ENCODE measurements around the gene GOLGA1.

GOLGA1 gene

DNA sequence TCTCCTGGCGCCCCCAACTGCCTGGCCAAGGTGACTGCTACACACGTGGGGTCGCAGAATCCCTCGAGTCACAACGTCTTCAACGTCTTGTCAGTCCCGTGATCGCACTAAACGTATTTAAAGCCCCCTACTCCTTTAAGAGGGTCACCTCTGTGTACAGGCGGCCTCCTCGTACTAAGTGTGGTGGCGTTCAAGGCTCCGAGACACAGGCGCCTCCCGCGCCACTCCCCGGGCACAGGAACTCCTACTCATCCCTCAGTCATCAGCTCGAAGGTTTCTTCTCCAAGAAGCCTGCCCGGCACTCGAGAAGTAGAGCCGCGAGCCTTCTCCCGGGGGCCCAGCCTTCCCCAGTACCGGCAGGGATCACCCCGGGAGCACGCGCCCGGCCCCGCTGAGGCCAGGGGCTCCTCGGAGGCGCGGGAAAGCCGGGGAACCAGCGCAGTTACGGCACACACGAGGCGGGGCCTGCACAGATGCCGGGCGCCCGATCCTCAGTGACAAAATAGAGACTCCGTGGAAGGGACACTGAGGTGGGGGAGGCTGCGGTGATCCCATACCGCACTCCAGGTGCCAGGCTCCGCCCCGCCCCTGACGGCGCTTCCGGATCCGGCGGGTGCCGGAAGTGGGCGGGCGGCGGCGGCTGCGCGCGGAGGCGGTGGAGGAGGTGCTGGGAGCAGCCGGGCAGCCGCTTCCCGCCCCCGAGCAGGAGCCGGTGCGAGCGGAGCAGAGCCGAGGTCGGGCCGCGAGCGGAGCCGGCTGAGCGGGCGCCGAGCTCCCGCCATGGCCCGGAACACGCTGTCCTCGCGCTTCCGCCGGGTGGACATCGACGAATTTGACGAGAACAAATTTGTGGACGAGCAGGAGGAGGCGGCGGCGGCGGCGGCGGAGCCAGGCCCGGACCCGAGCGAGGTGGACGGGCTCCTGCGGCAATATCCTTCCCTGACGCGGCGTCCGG lies 72.1 kb downstream of the GOLGA1 start:
- Histone ChIP-seq H3K9ac (peak overlapping the region; percentile 97), H4K20me1 (ENCODE audit: insufficient read depth) (no peaks in the 10 kb centered on the region; the same call in none of the 2 replicates), H3K4me2 (peak overlapping the region; percentile 95), H3K4me3 (IDR thresholded peaks at IDR 0.05; ENCODE audit: insufficient read depth, low read depth, low read length) (no peak overlapping the region), H2AFZ (ENCODE audit: low read depth) (peak overlapping the region; percentile 42), H3K79me2 (ENCODE audit: insufficient read depth, low read depth) (peaks cover 55% of the 10 kb centered on the region), H3K27me3 (ENCODE audit: insufficient read depth, low read depth) (no peaks in the 10 kb centered on the region), H3K27ac (peak overlapping the region; percentile 97), H3K36me3 (ENCODE audit: insufficient read depth) (no peaks in the 10 kb centered on the region), H3K4me1 (ENCODE audit: low read depth, poor library complexity, severe bottlenecking) (peaks cover 39% of the 10 kb centered on the region)
- TF ChIP-seq CTCF (conservative IDR thresholded peaks at IDR 0.05; ENCODE audit: low read depth, low read length): no peak

DNA sequence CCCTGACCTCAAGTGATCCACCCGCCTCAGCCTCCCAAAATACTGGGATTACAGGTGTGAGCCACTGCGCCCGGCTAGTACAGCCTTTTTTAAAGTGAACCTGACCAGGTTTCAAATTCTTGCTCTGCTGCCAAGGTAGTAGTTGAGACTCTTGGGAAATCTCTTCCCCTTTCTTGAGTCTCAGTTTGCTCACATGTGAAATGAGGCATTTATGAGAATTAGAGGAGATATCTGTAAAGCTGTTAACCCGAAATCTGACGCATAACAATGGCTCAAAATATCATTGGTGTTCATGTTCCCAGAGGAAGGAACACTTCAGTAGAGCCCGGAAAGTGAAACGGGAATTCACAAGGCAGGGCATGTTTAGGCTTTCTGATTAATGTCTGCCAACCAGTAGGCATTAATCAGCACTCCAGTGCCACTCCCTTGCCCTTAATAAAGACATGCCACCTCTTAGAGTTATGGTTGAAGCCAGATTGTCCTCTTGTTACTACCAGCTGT lies 77.5 kb downstream of the GOLGA1 start:
- no peak overlapping the region for H3K9ac ChIP-seq
- no peak overlapping the region for H2AFZ ChIP-seq (ENCODE audit: low read depth)
- H3K4me1 ChIP-seq (ENCODE audit: low read depth, poor library complexity, severe bottlenecking): peaks cover 27% of the 10 kb centered on the region
- H3K36me3 ChIP-seq (ENCODE audit: insufficient read depth): peaks cover 6% of the 10 kb centered on the region; the same call in 1 of the 2 replicates
- peaks cover 15% of the 10 kb centered on the region; the same call in 1 of the 2 replicates for H4K20me1 ChIP-seq (ENCODE audit: insufficient read depth)
- H3K79me2 ChIP-seq (ENCODE audit: insufficient read depth, low read depth): peaks cover 35% of the 10 kb centered on the region
- no peak overlapping the region for H3K4me3 ChIP-seq (IDR thresholded peaks at IDR 0.05; ENCODE audit: insufficient read depth, low read depth, low read length)
- H3K27me3 ChIP-seq (ENCODE audit: insufficient read depth, low read depth): no peaks in the 10 kb centered on the region
- TF ChIP-seq CTCF (conservative IDR thresholded peaks at IDR 0.05; ENCODE audit: low read depth, low read length): no peak
- H3K4me2 ChIP-seq: no peak overlapping the region
- H3K27ac ChIP-seq: no peak overlapping the region

- peak; percentile 21; the same call in 1 of the 2 replicates for TF ChIP-seq CTCF (conservative IDR thresholded peaks at IDR 0.05; ENCODE audit: low read depth, low read length)
- H3K9ac ChIP-seq: peak within 1 kb of the TSS; percentile 99
- H3K4me1 ChIP-seq (ENCODE audit: low read depth, poor library complexity, severe bottlenecking): peaks cover 18% of the 10 kb centered on the region
- H2AFZ ChIP-seq (ENCODE audit: low read depth): peak within 1 kb of the TSS; percentile 75
- H3K27me3 ChIP-seq (ENCODE audit: insufficient read depth, low read depth): no peaks in the 10 kb centered on the region
- H4K20me1 ChIP-seq (ENCODE audit: insufficient read depth): peaks cover 15% of the 10 kb centered on the region; the same call in 1 of the 2 replicates
- no peak within 1 kb of the TSS for H3K4me3 ChIP-seq (IDR thresholded peaks at IDR 0.05; ENCODE audit: insufficient read depth, low read depth, low read length)
- H3K4me2 ChIP-seq: peak within 1 kb of the TSS; percentile 96
- peaks cover 28% of the 10 kb centered on the region for H3K79me2 ChIP-seq (ENCODE audit: insufficient read depth, low read depth)
- peak within 1 kb of the TSS; percentile 95 for H3K27ac ChIP-seq
- peaks cover 6% of the 10 kb centered on the region; the same call in 1 of the 2 replicates for H3K36me3 ChIP-seq (ENCODE audit: insufficient read depth)
Measured at GRCh38 chr9:124861342-124862229, 79.3 kb downstream of the GOLGA1 start, which contains the start of the genes ARPC5L and RPL35. TSS of gene ARPC5L (plus strand) at chr9:124862130. CDS start at chr9:124869291, 7,161 bp downstream. TSS of gene RPL35 (minus strand) at chr9:124861957. CDS start at chr9:124861912, 45 bp downstream.
